H1 (cell line): ENCODE data around the gene ACSF2. TPM values are rescaled to one million over a fixed set of nuclear protein-coding genes. Genes with fewer than 3 reads are reported as not detected.

Source experiments
- CTCF ChIA-PET: fragments of 300-600 bp; sonication (Branson Sonifier 250); formaldehyde crosslinking; loops from one replicate; lab custom pipeline; 2021; ENCODE audit not compliant: partially characterized antibody; lab: Charles Lee
- POLR2A ChIA-PET: fragments of 300-600 bp; sonication (Branson Sonifier 250); formaldehyde crosslinking; loops from one replicate; lab custom pipeline; 2021; ENCODE audit warnings: inconsistent platforms; ENCODE audit not compliant: partially characterized antibody; lab: Charles Lee
- DNase-seq, 2 experiments: peaks; one replicate each; pipeline versions ENCODE4 v3.0.0 to v3.0.0-alpha.2; 2010 to 2022; ENCODE audit warnings: low spot score in 2 of 2, low read depth in 1 of 2, mixed read lengths in 1 of 2
- FAIRE-seq: peaks from 2 replicates; lab custom pipeline; 2011; peaks lifted over from hg19 to GRCh38; lab: Jason Lieb, UNC
- H2AFZ ChIP-seq: 2 replicates; pipeline ENCODE4 v1.8.1; 2012; ENCODE audit warnings: low read length, inconsistent platforms
- H2AK5ac ChIP-seq: 2 replicates; pipeline ENCODE4 v1.6.1; 2013; ENCODE audit warnings: low read depth, low read length
- H2BK120ac ChIP-seq: replicated peaks from 2 replicates; pipeline ENCODE3; 2013; ENCODE audit warnings: low read depth, low read length, inconsistent platforms
- H2BK12ac ChIP-seq: 2 replicates; pipeline ENCODE4 v1.6.1; 2013; ENCODE audit warnings: low read depth, low read length
- H2BK15ac ChIP-seq: 2 replicates; pipeline ENCODE4 v1.6.1; 2013; ENCODE audit warnings: low read length
- H2BK20ac ChIP-seq: 2 replicates; pipeline ENCODE4 v1.6.1; 2013; ENCODE audit warnings: low read length
- H2BK5ac ChIP-seq: 2 replicates; pipeline ENCODE4 v1.6.1; 2013; ENCODE audit warnings: low read depth, low read length
- H3K14ac ChIP-seq: 2 replicates; pipeline ENCODE4 v1.6.1; 2013; ENCODE audit warnings: inconsistent platforms; ENCODE audit not compliant: insufficient read length
- H3K18ac ChIP-seq: 2 replicates; pipeline ENCODE4 v1.6.1; 2013; ENCODE audit warnings: low read length; ENCODE audit errors: extremely low read depth
- H3K23ac ChIP-seq: 2 replicates; pipeline ENCODE4 v1.6.1; 2013; ENCODE audit warnings: inconsistent platforms; ENCODE audit not compliant: insufficient read length
- H3K23me2 ChIP-seq: 2 replicates; pipeline ENCODE4 v1.6.1; 2013; ENCODE audit warnings: low read depth, low read length
- H3K27ac ChIP-seq: 2 replicates; pipeline ENCODE4 v1.6.1; 2011; ENCODE audit warnings: low read depth, low read length, inconsistent platforms
- H3K27me3 ChIP-seq, 4 experiments: replicated peaks in 1 of 4; 1 replicate in 1 of 4; 2 replicates in 3 of 4; pipeline versions ENCODE4 v1.6.1 to v1.8.1; 2011 to 2013; ENCODE audit warnings: low read length in 3 of 4, mild to moderate bottlenecking in 3 of 4, inconsistent platforms in 2 of 4, mixed read lengths in 2 of 4, moderate library complexity in 1 of 4; ENCODE audit not compliant: control insufficient read depth in 3 of 4, insufficient read depth in 3 of 4; ENCODE audit errors: extremely low read depth in 1 of 4
- H3K36me3 ChIP-seq, 4 experiments: 2 replicates each; pipeline versions ENCODE4 v1.6.1 to v1.8.1; 2011 to 2013; ENCODE audit warnings: mild to moderate bottlenecking in 4 of 4, low read length in 3 of 4, moderate library complexity in 2 of 4, control low read depth in 1 of 4, inconsistent platforms in 1 of 4; ENCODE audit not compliant: insufficient read depth in 4 of 4, control insufficient read depth in 2 of 4
- H3K4ac ChIP-seq: replicated peaks from 2 replicates; pipeline ENCODE3; 2013; ENCODE audit warnings: low read length, low read depth, mixed read lengths, inconsistent platforms; ENCODE audit not compliant: insufficient read length
- H3K4me1 ChIP-seq, 4 experiments: replicated peaks in 1 of 4; 1 replicate in 1 of 4; 2 replicates in 3 of 4; pipeline versions ENCODE4 v1.6.1 to v1.8.1; 2011 to 2013; ENCODE audit warnings: low read length in 3 of 4, inconsistent platforms in 2 of 4, mixed read lengths in 1 of 4; ENCODE audit not compliant: insufficient read depth in 4 of 4, control insufficient read depth in 3 of 4
- H3K4me2 ChIP-seq, 2 experiments: 2 replicates each; pipeline versions ENCODE4 v1.6.1 to v1.8.1; 2011 to 2013; ENCODE audit warnings: low read depth in 2 of 2, low read length in 2 of 2, control low read depth in 1 of 2, inconsistent platforms in 1 of 2, mild to moderate bottlenecking in 1 of 2; ENCODE audit not compliant: insufficient read depth in 1 of 2
- H3K4me3 ChIP-seq, 4 experiments: fragments of 200-600, 300-600 bp in 1 of 4; sonication (generic), shearing (Covaris generic), sonication (Bioruptor Twin) in 1 of 4; 2 replicates each; pipeline versions ENCODE4 v1.5.1 to v1.8.1; 2011 to 2016; ENCODE audit warnings: low read length in 4 of 4, low read depth in 3 of 4, control low read depth in 2 of 4, inconsistent platforms in 2 of 4, mild to moderate bottlenecking in 2 of 4, mixed read lengths in 1 of 4, moderate library complexity in 1 of 4; ENCODE audit not compliant: insufficient read depth in 2 of 4; ENCODE audit errors: extremely low read depth in 1 of 4
- H3K56ac ChIP-seq: replicated peaks from 2 replicates; pipeline ENCODE3; 2013; ENCODE audit warnings: low read depth, mild to moderate bottlenecking, mixed read lengths, low read length, inconsistent platforms; ENCODE audit not compliant: insufficient read length
- H3K79me1 ChIP-seq: 2 replicates; pipeline ENCODE4 v1.6.1; 2013; ENCODE audit warnings: low read depth, low read length, control low read depth
- H3K79me2 ChIP-seq, 2 experiments: 2 replicates each; pipeline versions ENCODE4 v1.6.1 to v1.8.1; 2012 to 2013; ENCODE audit warnings: low read length in 2 of 2, mild to moderate bottlenecking in 2 of 2, inconsistent platforms in 1 of 2; ENCODE audit not compliant: insufficient read depth in 2 of 2, control insufficient read depth in 1 of 2
- H3K9ac ChIP-seq, 4 experiments: replicated peaks in 1 of 4; 1 replicate in 1 of 4; 2 replicates in 3 of 4; pipeline versions ENCODE4 v1.6.1 to v1.8.1; 2011 to 2013; ENCODE audit warnings: low read depth in 3 of 4, low read length in 3 of 4, control low read depth in 2 of 4, mild to moderate bottlenecking in 2 of 4, moderate library complexity in 2 of 4, inconsistent platforms in 1 of 4; ENCODE audit errors: extremely low read depth in 1 of 4
- H3K9me3 ChIP-seq, 2 experiments: 2 replicates each; pipeline versions ENCODE4 v1.6.1 to v1.8.1; 2012 to 2013; ENCODE audit warnings: mild to moderate bottlenecking in 2 of 2, moderate library complexity in 2 of 2, control low read depth in 1 of 2, inconsistent platforms in 1 of 2, low read depth in 1 of 2, low read length in 1 of 2, mixed read lengths in 1 of 2; ENCODE audit not compliant: insufficient read depth in 2 of 2
- H4K20me1 ChIP-seq, 2 experiments: replicated peaks in 1 of 2; 2 replicates each; pipeline versions ENCODE3 to v1.8.1; 2011 to 2013; ENCODE audit warnings: inconsistent platforms in 2 of 2, low read length in 2 of 2, mild to moderate bottlenecking in 1 of 2; ENCODE audit not compliant: insufficient read depth in 2 of 2, control insufficient read depth in 1 of 2
- H4K5ac ChIP-seq: 2 replicates; pipeline ENCODE4 v1.6.1; 2013; ENCODE audit warnings: low read length, low read depth, mixed read lengths, inconsistent platforms; ENCODE audit not compliant: insufficient read length
- H4K8ac ChIP-seq: 2 replicates; pipeline ENCODE4 v1.8.0; 2013; ENCODE audit warnings: mild to moderate bottlenecking, moderate library complexity, low read length, inconsistent platforms; ENCODE audit not compliant: insufficient read depth; ENCODE audit errors: extremely low read depth
- H4K91ac ChIP-seq: replicated peaks from 2 replicates; pipeline ENCODE3; 2013; ENCODE audit warnings: low read length, mixed read lengths, inconsistent platforms; ENCODE audit not compliant: insufficient read length
- POLR2AphosphoS5 ChIP-seq: IDR thresholded peaks from 2 replicates; pipeline ENCODE4 v1.6.1; 2011; ENCODE audit warnings: low read depth, low read length
- POU5F1 ChIP-seq: IDR thresholded peaks from 2 replicates; pipeline ENCODE4 v1.6.1; 2011; ENCODE audit warnings: low read depth, mild to moderate bottlenecking, low read length, moderate library complexity
- RBBP5 ChIP-seq: IDR thresholded peaks from 2 replicates; pipeline ENCODE4 v1.7.1; 2012; ENCODE audit warnings: low read depth, mild to moderate bottlenecking, inconsistent platforms, low read length, moderate library complexity, borderline replicate concordance
- WGBS, 2 experiments: shearing (Covaris generic) in 1 of 2; methylation state at CpG; one replicate each; pipeline versions ENCODE4 v1.1.6 to v1.1.7; 2013 to 2015; ENCODE audit warnings: low lambda C conversion rate in 2 of 2, mixed read lengths in 2 of 2, inconsistent platforms in 1 of 2, low coverage in 1 of 2, missing lambda C conversion rate in 1 of 2; ENCODE audit not compliant: insufficient replicate concordance in 2 of 2, insufficient coverage in 1 of 2, insufficient read length in 1 of 2; ENCODE audit errors: extremely low coverage in 1 of 2, missing lambda C conversion rate in 1 of 2; 5-methylcytosine and 5-hydroxymethylcytosine counted together
- polyA plus RNA-seq, 7 experiments: library from polyadenylated mRNA; depleted of rRNA in 3 of 7; stranded (reverse) in 5 of 7; unstranded in 2 of 7; fragments of >200 nt in 5 of 7; fragments of 200-250 nt in 2 of 7; gene quantifications; 1 replicate in 5 of 7; 2 replicates in 1 of 7; 4 replicates in 1 of 7; pipeline versions ENCODE4 v1.2.1 to v1.2.3, GENCODE V29; 2011 to 2013; ENCODE audit warnings: missing spikeins in 2 of 7, mixed read lengths in 2 of 7
- total RNA-seq: library from RNA; stranded (reverse); fragmentation: NEBNext Ultra II Directional; extraction: Animal tissue kit (Norgen Biotek cat#: 25700); gene quantifications from 2 replicates; pipeline ENCODE4 v1.2.1, GENCODE V29; 2021

The ACSF2 gene
- total and polyA plus RNA-seq, 2 of the 8 experiments (the other 6 are each of a cell fraction or from before 2014, with no cell fraction given), result 14.5 to 16.3 TPM

DNA sequence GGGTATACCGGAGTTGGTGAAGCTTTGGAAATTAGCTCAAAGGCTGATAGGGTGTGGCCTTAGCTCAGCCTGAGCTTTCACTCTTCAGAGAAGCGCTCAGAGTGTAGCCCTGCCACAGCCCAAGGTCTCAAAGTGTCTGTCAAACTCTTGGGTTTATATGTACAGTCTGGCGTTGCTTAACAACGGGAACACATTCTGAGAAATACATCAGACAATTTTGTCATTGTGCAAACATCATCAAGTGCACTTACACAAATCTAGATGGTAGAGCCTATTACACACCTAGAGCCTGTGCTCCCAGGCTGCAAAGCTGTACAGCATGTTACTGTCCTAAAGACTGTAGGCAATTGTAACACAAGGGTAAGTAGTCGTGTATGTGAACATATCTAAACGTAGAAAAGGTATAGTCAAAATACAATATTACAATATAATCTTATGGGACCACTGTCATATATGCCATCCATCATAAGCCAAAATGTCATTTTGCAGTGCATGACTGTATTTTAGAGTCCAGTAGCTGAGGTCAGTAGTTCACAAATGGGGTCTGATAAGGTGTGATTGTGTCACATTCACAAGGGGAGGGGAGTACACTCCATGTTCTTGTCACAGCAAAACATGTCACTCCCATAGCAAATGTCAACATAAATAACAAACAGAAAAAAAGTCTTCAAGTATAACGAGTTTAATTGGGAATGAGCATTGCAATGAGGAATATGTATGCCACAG lies 22.0 kb downstream of the ACSF2 start:
- no peak overlapping the region for H2BK120ac ChIP-seq
- peaks cover 0 to 1% of the 10 kb centered on the region in 2 experiments for H4K20me1 ChIP-seq
- no peak for DNase-seq
- no peak overlapping the region for H2BK5ac ChIP-seq
- no peaks in the 10 kb centered on the region for H3K9me3 ChIP-seq
- TF ChIP-seq RBBP5 (no peak), POLR2AphosphoS5 (no peak), POU5F1 (no peak)
- H3K79me1 ChIP-seq, result no peaks in the 10 kb centered on the region; the same call in 1 of the 2 replicates
- H3K4me3 ChIP-seq, result no peak overlapping the region
- no peak overlapping the region for H3K18ac ChIP-seq
- H3K4ac ChIP-seq, result no peak overlapping the region
- H2AK5ac ChIP-seq, result no peak overlapping the region
- no peak overlapping the region for H2BK12ac ChIP-seq
- H3K27me3 ChIP-seq, result no peaks in the 10 kb centered on the region
- H3K56ac ChIP-seq, result no peak overlapping the region
- H4K91ac ChIP-seq, result no peak overlapping the region
- WGBS, 2 experiments, result 91% methylated on average over 7 of the region's 7 CpGs; no CpG with 5 or more reads in 1 of the 2 experiments
- no peak overlapping the region for H2AFZ ChIP-seq
- H3K27ac ChIP-seq, result no peak overlapping the region
- H4K5ac ChIP-seq, result no peak overlapping the region
- no peaks in the 10 kb centered on the region; the same call in 1 of the 2 replicates for H3K23me2 ChIP-seq
- POLR2A ChIA-PET, result no interaction called here
- no peak for FAIRE-seq
- H3K23ac ChIP-seq, result no peak overlapping the region
- H3K14ac ChIP-seq, result no peak overlapping the region
- no peaks in the 10 kb centered on the region for H3K36me3 ChIP-seq
- no peak overlapping the region for H2BK15ac ChIP-seq
- H4K8ac ChIP-seq, result no peak overlapping the region
- H3K4me1 ChIP-seq, result no peaks in the 10 kb centered on the region
- no peak overlapping the region for H3K4me2 ChIP-seq
- H3K79me2 ChIP-seq, result no peaks in the 10 kb centered on the region
- H2BK20ac ChIP-seq, result no peak overlapping the region
- no peak overlapping the region for H3K9ac ChIP-seq
- CTCF ChIA-PET, result interaction anchor here (0.6 to 1.2 kb wide), 3 partner anchors 8 to 23 kb away, joined by 3 read pairs; no protein-coding TSS in a partner anchor
